Lower leg skin (tissue), 3 donors: ENCODE measurements around the gene POFUT1.

Source experiments
- CTCF ChIP-seq, 3 donors: fragments of 450-650 bp; IDR thresholded peaks; one replicate each; pipeline ENCODE4 v1.5.1; 2016; ENCODE audit warnings: antibody characterized with exemption in 3 of 3, mild to moderate bottlenecking in 3 of 3, moderate library complexity in 2 of 3
- POLR2A ChIP-seq, 2 donors: fragments of 450-650 bp; IDR thresholded peaks; one replicate each; pipeline ENCODE4 v1.6.1; 2016 to 2017; ENCODE audit warnings: antibody characterized with exemption in 2 of 2, mild to moderate bottlenecking in 1 of 2, moderate library complexity in 1 of 2

- TF ChIP-seq CTCF (IDR thresholded peaks at IDR 0.05) (no peak), POLR2A (IDR thresholded peaks at IDR 0.05) (no peak)
These were observed 687 bp upstream of the POFUT1 start for GRCh38 chr20:32206760-32207625.
